GM20000 (cell line): Measurements from ENCODE around the gene CHN2.

Source experiments
- DNase-seq: peaks from one replicate; pipeline ENCODE4 v3.0.0; 2012; ENCODE audit warnings: low spot score
- CTCF ChIP-seq: IDR thresholded peaks from 2 replicates; pipeline ENCODE4 v1.5.1; 2012; ENCODE audit warnings: mild to moderate bottlenecking, control low read depth; ENCODE audit errors: extremely low read depth, missing control alignments

CHN2 gene

GRCh38 chr7:29359482-29360093, 165.0 kb downstream of the CHN2 start:
- no peak for TF ChIP-seq CTCF
- DNase-seq = no peak

DNA sequence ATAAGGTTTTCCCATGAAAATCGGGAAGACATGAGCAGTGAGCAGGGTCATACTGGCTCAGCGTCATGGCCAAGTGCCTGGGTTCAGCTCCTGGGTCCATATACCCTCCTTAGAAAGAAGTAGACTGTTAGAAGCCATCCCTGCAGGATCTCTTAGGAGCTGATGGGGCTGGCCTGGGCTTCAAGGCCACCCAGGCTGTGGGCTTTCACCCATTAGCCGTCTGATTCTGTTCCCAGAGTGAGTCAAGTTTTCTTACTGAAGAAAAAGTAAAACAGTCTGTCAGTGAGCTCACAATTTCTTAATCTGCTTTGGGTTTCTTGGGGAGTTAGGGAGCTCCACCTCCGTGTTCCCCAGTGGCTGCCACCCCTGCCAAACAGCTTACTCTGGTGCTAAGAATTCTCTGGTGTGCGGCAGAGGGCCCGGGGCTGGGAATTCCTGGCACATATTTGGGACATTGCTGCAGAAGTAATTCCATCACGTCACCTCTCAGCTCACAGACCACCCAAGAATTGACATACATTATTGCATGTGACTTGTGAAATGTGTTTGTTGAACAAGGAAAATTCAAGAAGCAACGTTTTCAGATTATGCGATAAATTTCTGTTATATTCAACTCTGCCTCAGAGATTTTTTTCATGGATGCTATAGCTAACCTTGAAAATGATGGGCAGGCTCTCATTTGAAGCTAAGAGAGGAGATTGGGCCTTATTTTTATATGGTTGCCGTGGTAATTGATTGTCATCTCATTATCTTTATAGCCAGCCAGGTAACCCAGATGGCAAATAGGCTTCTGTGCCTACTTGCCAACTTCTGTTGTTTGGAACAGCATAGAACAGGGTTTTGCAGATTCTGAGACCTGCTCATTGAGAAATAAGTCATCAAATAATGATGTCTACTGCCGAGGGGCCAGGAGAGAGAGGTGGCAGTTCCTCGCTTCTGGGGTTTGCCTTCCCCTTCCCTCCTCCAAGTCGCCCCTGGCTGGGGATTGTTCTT, 166.4 kb downstream of the CHN2 start:
- DNase-seq = no peak
- no peak for TF ChIP-seq CTCF

GRCh38 chr7:29362380-29362779, 167.8 kb downstream of the CHN2 start:
- no peak for TF ChIP-seq CTCF
- no peak for DNase-seq

DNA sequence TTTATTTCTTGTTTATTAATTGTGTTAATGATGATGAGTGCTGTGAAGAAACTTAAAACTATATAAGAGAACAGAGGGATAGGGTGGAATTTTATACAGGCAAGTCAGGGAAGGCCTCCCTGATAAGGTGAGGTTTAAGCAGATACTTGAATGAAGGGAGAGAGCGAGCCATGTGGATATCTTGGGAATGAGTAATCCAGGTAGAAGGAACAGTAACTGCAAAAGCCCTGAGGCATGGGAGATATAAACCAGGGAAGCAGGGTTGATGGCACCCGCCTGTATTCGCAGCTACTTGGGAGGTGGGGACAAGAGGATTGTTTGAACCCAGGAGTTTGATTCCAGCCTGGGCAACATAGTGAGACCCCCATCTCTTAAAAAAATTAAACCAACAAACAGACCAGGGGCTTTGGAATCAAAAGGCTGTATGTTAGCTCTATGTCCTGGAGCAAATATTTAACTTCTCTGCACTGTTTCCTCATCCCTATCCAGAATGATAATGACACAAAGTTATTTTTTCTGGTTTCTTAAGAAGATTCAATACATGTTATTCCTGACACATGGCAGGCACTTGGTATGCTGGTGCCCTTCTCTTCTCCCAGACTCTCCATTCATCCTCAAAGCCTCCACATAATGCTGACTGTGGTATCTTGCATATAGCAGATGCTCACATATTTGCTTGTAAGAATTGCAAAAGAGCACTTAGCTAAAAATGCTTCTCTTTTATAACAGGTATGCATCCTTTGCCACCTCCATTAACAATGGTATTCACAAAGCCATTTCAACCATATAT, 169.3 kb downstream of the CHN2 start:
- DNase-seq = no peak
- TF ChIP-seq CTCF = no peak

DNA sequence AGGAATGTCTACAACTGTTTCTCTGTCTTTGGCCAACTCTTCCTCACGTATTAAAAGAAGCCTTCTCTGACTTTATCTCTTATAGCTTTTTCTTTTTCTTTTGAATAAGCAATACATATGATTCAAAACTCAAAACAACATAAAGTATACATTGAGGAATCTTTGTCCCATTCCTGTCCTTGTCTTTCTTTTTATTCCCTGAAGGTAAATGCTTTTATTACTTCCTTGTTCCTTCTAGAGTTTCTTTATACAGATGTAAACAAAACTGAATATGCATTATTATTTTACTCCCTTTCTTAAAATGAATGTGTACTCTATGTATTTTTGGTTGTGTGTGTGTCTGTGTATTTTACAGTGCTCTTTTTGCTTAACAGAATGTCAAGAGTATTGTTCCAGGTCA, 170.1 kb downstream of the CHN2 start:
- DNase-seq = no peak
- TF ChIP-seq CTCF = no peak

DNA sequence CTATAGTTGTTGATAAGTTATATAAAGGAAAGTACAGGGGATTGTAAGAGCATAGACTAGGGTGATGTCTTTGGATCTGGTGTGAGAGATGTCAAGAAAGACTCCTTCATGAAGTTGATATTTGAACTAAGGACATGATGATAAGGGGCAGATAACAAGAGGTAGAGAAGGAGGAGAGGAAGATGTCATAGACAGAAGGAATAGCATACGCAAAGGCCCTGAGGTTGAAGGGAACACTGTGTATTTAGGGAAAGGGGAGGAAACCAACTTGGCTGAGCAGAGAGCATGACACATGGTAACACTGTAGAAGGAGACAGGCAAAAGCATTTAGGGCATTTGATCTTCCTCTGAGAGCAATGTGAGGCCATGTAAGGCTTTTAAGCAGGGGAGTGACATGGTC, 170.8 kb downstream of the CHN2 start:
- TF ChIP-seq CTCF = no peak
- no peak for DNase-seq
